K562 (cell line): ENCODE data around the gene MANF.

ENCODE experiments used
- NR1H2 ChIP-seq: sonication (generic); formaldehyde crosslinking; IDR thresholded peaks from 2 replicates; pipeline ENCODE4 v1.4.0; 2020; ENCODE audit warnings: mild to moderate bottlenecking, missing genetic modification reagents
- POLR2AphosphoS5 ChIP-seq: IDR thresholded peaks from 2 replicates; pipeline ENCODE4 v1.6.1; 2011; ENCODE audit warnings: mild to moderate bottlenecking, low read depth, low read length, moderate library complexity; ENCODE audit not compliant: control insufficient read depth, insufficient read depth
- ZC3H11A ChIP-seq: IDR thresholded peaks from 2 replicates; pipeline ENCODE4 v1.6.1; 2012; ENCODE audit warnings: low read depth, low read length, improper control_type of control experiment
- ZNF592 ChIP-seq: fragments of 450-650 bp; IDR thresholded peaks from 2 replicates; pipeline ENCODE4 v1.6.1; 2017; ENCODE audit warnings: antibody characterized with exemption, mild to moderate bottlenecking

GRCh38 chr3:51371943-51372557, 13.0 kb upstream of the MANF start:
- TF ChIP-seq ZC3H11A (no peak), ZNF592 (no peak), POLR2AphosphoS5 (no peak), NR1H2 (CRISPR knock-in tag) (no peak)
